Liver (tissue), 9 donors: Measurements from ENCODE around the gene VWA3B. TPM values are rescaled to one million over a fixed set of nuclear protein-coding genes. Genes with fewer than 3 reads are reported as not detected.

Experiments
- DNase-seq: peaks from one replicate; pipeline ENCODE4 v3.0.0-alpha.2; 2017; ENCODE audit warnings: low spot score
- H3K27ac ChIP-seq, 2 donors: one replicate each; pipeline ENCODE4 v1.7.0; 2013; ENCODE audit warnings: inconsistent platforms in 2 of 2, low read length in 2 of 2, control low read depth in 1 of 2, low read depth in 1 of 2, mild to moderate bottlenecking in 1 of 2
- H3K27me3 ChIP-seq, 4 donors: one replicate each; pipeline versions ENCODE4 v1.6.1 to v1.7.0; 2013; ENCODE audit warnings: low read length in 3 of 4, inconsistent platforms in 1 of 4, mild to moderate bottlenecking in 1 of 4, moderate library complexity in 1 of 4; ENCODE audit not compliant: control insufficient read depth in 4 of 4, insufficient read depth in 4 of 4
- H3K36me3 ChIP-seq, 4 donors: one replicate each; pipeline versions ENCODE4 v1.6.1 to v1.7.0; 2013; ENCODE audit warnings: low read length in 3 of 4, mild to moderate bottlenecking in 3 of 4, low read depth in 1 of 4, moderate library complexity in 1 of 4; ENCODE audit not compliant: control insufficient read depth in 4 of 4, insufficient read depth in 3 of 4
- H3K4me1 ChIP-seq, 4 donors: one replicate each; pipeline versions ENCODE4 v1.6.1 to v1.7.0; 2013; ENCODE audit warnings: low read length in 3 of 4, mild to moderate bottlenecking in 3 of 4, moderate library complexity in 1 of 4; ENCODE audit not compliant: control insufficient read depth in 4 of 4, insufficient read depth in 4 of 4
- H3K4me3 ChIP-seq, 3 donors: one replicate each; pipeline versions ENCODE4 v1.6.1 to v1.7.0; 2013; ENCODE audit warnings: low read length in 3 of 3, control low read depth in 1 of 3, low read depth in 1 of 3, mild to moderate bottlenecking in 1 of 3
- H3K9ac ChIP-seq, 2 donors: one replicate each; pipeline ENCODE4 v1.7.0; 2013; ENCODE audit warnings: low read length in 2 of 2, mild to moderate bottlenecking in 2 of 2, moderate library complexity in 2 of 2, control low read depth in 1 of 2, low read depth in 1 of 2
- H3K9me3 ChIP-seq, 4 donors: one replicate each; pipeline versions ENCODE4 v1.6.1 to v1.7.0; 2013; ENCODE audit warnings: low read length in 3 of 4; ENCODE audit not compliant: control insufficient read depth in 4 of 4
- ATF3 ChIP-seq: IDR thresholded peaks from 2 replicates; pipeline ENCODE4 v1.6.1; 2016; ENCODE audit warnings: antibody characterized with exemption
- CTCF ChIP-seq: fragments of 150-350 bp; IDR thresholded peaks from 2 replicates; pipeline ENCODE4 v1.5.1; 2017; ENCODE audit warnings: improper control_type of control experiment, low read depth, low read length; ENCODE audit not compliant: missing input control
- EGR1 ChIP-seq, 2 donors: IDR thresholded peaks; 2 replicates each; pipeline ENCODE4 v1.6.1; 2016 to 2018; ENCODE audit warnings: antibody characterized with exemption in 2 of 2, low read depth in 2 of 2
- FOXA1 ChIP-seq: IDR thresholded peaks from 2 replicates; pipeline ENCODE4 v1.6.1; 2016; ENCODE audit warnings: antibody characterized with exemption
- FOXA2 ChIP-seq: IDR thresholded peaks from 2 replicates; pipeline ENCODE4 v1.6.1; 2016; ENCODE audit warnings: antibody characterized with exemption
- GABPA ChIP-seq, 2 donors: IDR thresholded peaks in 1 of 2; conservative IDR thresholded peaks in 1 of 2; 2 replicates each; pipeline ENCODE4 v1.6.1; 2016; ENCODE audit warnings: antibody characterized with exemption in 2 of 2, mild to moderate bottlenecking in 1 of 2, moderate library complexity in 1 of 2
- HNF4A ChIP-seq, 2 donors: conservative IDR thresholded peaks; 2 replicates each; pipeline ENCODE4 v1.6.1; 2016; ENCODE audit warnings: antibody characterized with exemption in 2 of 2, mild to moderate bottlenecking in 2 of 2
- HNF4G ChIP-seq: IDR thresholded peaks from 2 replicates; pipeline ENCODE4 v1.6.1; 2016; ENCODE audit warnings: antibody characterized with exemption
- JUND ChIP-seq, 2 donors: IDR thresholded peaks; 2 replicates each; pipeline ENCODE4 v1.6.1; 2016; ENCODE audit warnings: antibody characterized with exemption in 2 of 2
- MAX ChIP-seq: IDR thresholded peaks from 2 replicates; pipeline ENCODE4 v1.6.1; 2016; ENCODE audit warnings: antibody characterized with exemption
- NR2F2 ChIP-seq: IDR thresholded peaks from 2 replicates; pipeline ENCODE4 v1.6.1; 2016; ENCODE audit warnings: antibody characterized with exemption
- RAD21 ChIP-seq, 2 donors: IDR thresholded peaks; 2 replicates each; pipeline ENCODE4 v1.6.1; 2016; ENCODE audit warnings: antibody characterized with exemption in 2 of 2, mild to moderate bottlenecking in 2 of 2
- REST ChIP-seq: IDR thresholded peaks from 2 replicates; pipeline ENCODE4 v1.6.1; 2016; ENCODE audit warnings: antibody characterized with exemption, mild to moderate bottlenecking
- RXRA ChIP-seq, 2 donors: IDR thresholded peaks; 2 replicates each; pipeline ENCODE4 v1.6.1; 2017 to 2018; ENCODE audit warnings: antibody characterized with exemption in 2 of 2, mild to moderate bottlenecking in 1 of 2
- SP1 ChIP-seq: IDR thresholded peaks from 2 replicates; pipeline ENCODE4 v1.6.1; 2018; ENCODE audit warnings: antibody characterized with exemption, mild to moderate bottlenecking
- TAF1 ChIP-seq: conservative IDR thresholded peaks from 2 replicates; pipeline ENCODE4 v1.6.1; 2016; ENCODE audit warnings: antibody characterized with exemption, mild to moderate bottlenecking
- YY1 ChIP-seq: IDR thresholded peaks from 2 replicates; pipeline ENCODE4 v1.6.1; 2016; ENCODE audit warnings: antibody characterized with exemption, mild to moderate bottlenecking
- ZBTB33 ChIP-seq: IDR thresholded peaks from 2 replicates; pipeline ENCODE4 v1.6.1; 2016; ENCODE audit warnings: antibody characterized with exemption
- whole genome bisulfite sequencing: extraction: QIAGEN DNeasy Blood & Tissue Kit; methylation state at CpG from one replicate; pipeline ENCODE4 v1.1.7; 2013; 5-methylcytosine and 5-hydroxymethylcytosine counted together
- polyA plus RNA-seq, 2 donors: library from polyadenylated mRNA; stranded (reverse) in 1 of 2; unstranded in 1 of 2; fragments of 200-250 nt in 1 of 2; fragments of >200 nt in 1 of 2; fragmentation: Nextera tagmentation in 1 of 2; extraction: Ambion mirVana in 1 of 2; gene quantifications; one replicate each; pipeline versions ENCODE4 v1.2.1 to v1.2.3, GENCODE V29; 2013 to 2015
- total RNA-seq, 2 donors: library from RNA; depleted of rRNA; stranded (reverse); fragments of >200 nt; gene quantifications; one replicate each; pipeline ENCODE4 v1.2.3, GENCODE V29; 2014
- donor health status: healthy.
- donor health status: healthy.
- donor health status: healthy.
- donor health status: healthy.
- donor health status: healthy.

The VWA3B gene
- total and polyA plus RNA-seq, 4 donors, result 0.08 TPM; not detected in 3

GRCh38 chr2:98181346-98181745 is 94.4 kb downstream of the VWA3B start:
- Histone ChIP-seq H3K4me1 (no peaks in the 10 kb centered on the region), H3K27me3 (peaks cover 0 to 4% (median 0%) of the 10 kb centered on the region in 4 donors), H3K9ac (no peak overlapping the region), H3K9me3 (no peaks in the 10 kb centered on the region), H3K27ac (no peak overlapping the region), H3K36me3 (no peaks in the 10 kb centered on the region), H3K4me3 (no peak overlapping the region)
- TF ChIP-seq HNF4G, result no peak
- DNase-seq, result no peak
- WGBS, result 96% methylated on average over 3 of the region's 3 CpGs

GRCh38 chr2:98185801-98186200 is 98.8 kb downstream of the VWA3B start:
- WGBS, result 73% methylated on average over 5 of the region's 5 CpGs
- no peaks in the 10 kb centered on the region for H3K4me1 ChIP-seq

More at GRCh38 chr2:98185801-98186200, 98.8 kb downstream of the VWA3B start:
- TF ChIP-seq FOXA1 (no peak), EGR1 (IDR thresholded peaks at IDR 0.05; ENCODE audit: low read depth in 2 of 2) (no peak), HNF4G (no peak), YY1 (no peak), GABPA (IDR thresholded peaks at IDR 0.05 in 1 of 2, conservative IDR thresholded peaks at IDR 0.05 in 1 of 2) (no peak), FOXA2 (no peak), ZBTB33 (no peak), CTCF (no peak), ATF3 (no peak), NR2F2 (no peak), HNF4A (conservative IDR thresholded peaks at IDR 0.05) (no peak), JUND (IDR thresholded peaks at IDR 0.05) (no peak), RXRA (IDR thresholded peaks at IDR 0.05) (no peak), REST (no peak), TAF1 (no peak), RAD21 (IDR thresholded peaks at IDR 0.05) (no peak), SP1 (no peak), MAX (no peak)
- Histone ChIP-seq H3K4me3 (no peak overlapping the region), H3K9me3 (no peaks in the 10 kb centered on the region), H3K36me3 (no peaks in the 10 kb centered on the region), H3K27ac (no peak overlapping the region), H3K27me3 (peaks cover 0 to 4% (median 0%) of the 10 kb centered on the region in 4 donors), H3K9ac (no peak overlapping the region)
- no peak for DNase-seq
